ENCODE data around the gene PTPRG. TPM values are rescaled to one million over a fixed set of nuclear protein-coding genes. Genes with fewer than 3 reads are reported as not detected.

The PTPRG gene
- total RNA-seq, 1 donor from 2014 or later, result 11.1 TPM

- H3K4me3 ChIP-seq (ENCODE audit: low read depth, low read length), result no peak overlapping the region
- no peaks in the 10 kb centered on the region for H3K36me3 ChIP-seq (ENCODE audit: control insufficient read depth, insufficient read depth, low read length)
- FAIRE-seq, result no peak
- no peak for TF ChIP-seq CTCF (IDR thresholded peaks at IDR 0.05; ENCODE audit: insufficient read depth, low read length, severe bottlenecking)
- no peak for DNase-seq (ENCODE audit: low read depth)
- H3K27me3 ChIP-seq (ENCODE audit: control insufficient read depth, insufficient read depth, low read length), result no peaks in the 10 kb centered on the region
Observed at GRCh38 chr3:61769266-61769990, 208.1 kb downstream of the PTPRG start.

GRCh38 chr3:61771976-61772375 is 210.6 kb downstream of the PTPRG start:
- no peaks in the 10 kb centered on the region for H3K27me3 ChIP-seq (ENCODE audit: control insufficient read depth, insufficient read depth, low read length)
- H3K36me3 ChIP-seq (ENCODE audit: control insufficient read depth, insufficient read depth, low read length), result no peaks in the 10 kb centered on the region
- FAIRE-seq (no peak), DNase-seq (ENCODE audit: low read depth) (no peak)
- no peak for TF ChIP-seq CTCF (IDR thresholded peaks at IDR 0.05; ENCODE audit: insufficient read depth, low read length, severe bottlenecking)
- no peak overlapping the region for H3K4me3 ChIP-seq (ENCODE audit: low read depth, low read length)

GRCh38 chr3:61772456-61772855 is 211.1 kb downstream of the PTPRG start:
- FAIRE-seq, result no peak
- H3K36me3 ChIP-seq (ENCODE audit: control insufficient read depth, insufficient read depth, low read length), result no peaks in the 10 kb centered on the region
- TF ChIP-seq CTCF (IDR thresholded peaks at IDR 0.05; ENCODE audit: insufficient read depth, low read length, severe bottlenecking), result no peak
- H3K4me3 ChIP-seq (ENCODE audit: low read depth, low read length), result no peak overlapping the region
- no peak for DNase-seq (ENCODE audit: low read depth)
- H3K27me3 ChIP-seq (ENCODE audit: control insufficient read depth, insufficient read depth, low read length), result no peaks in the 10 kb centered on the region

- no peaks in the 10 kb centered on the region for H3K36me3 ChIP-seq (ENCODE audit: control insufficient read depth, insufficient read depth, low read length)
Observed at GRCh38 chr3:61774279-61774890, 213.0 kb downstream of the PTPRG start.

GRCh38 chr3:61776390-61776789 is 215.0 kb downstream of the PTPRG start:
- no peak for TF ChIP-seq CTCF (IDR thresholded peaks at IDR 0.05; ENCODE audit: insufficient read depth, low read length, severe bottlenecking)
- H3K4me3 ChIP-seq (ENCODE audit: low read depth, low read length), result no peak overlapping the region
- H3K27me3 ChIP-seq (ENCODE audit: control insufficient read depth, insufficient read depth, low read length), result no peaks in the 10 kb centered on the region
- H3K36me3 ChIP-seq (ENCODE audit: control insufficient read depth, insufficient read depth, low read length), result no peaks in the 10 kb centered on the region
- DNase-seq (ENCODE audit: low read depth) (no peak), FAIRE-seq (no peak)

More at GRCh38 chr3:61774279-61774890, 213.0 kb downstream of the PTPRG start:
- no peak for FAIRE-seq
- no peak for TF ChIP-seq CTCF (IDR thresholded peaks at IDR 0.05; ENCODE audit: insufficient read depth, low read length, severe bottlenecking)
- no peak overlapping the region for H3K4me3 ChIP-seq (ENCODE audit: low read depth, low read length)
- no peak for DNase-seq (ENCODE audit: low read depth)
- no peaks in the 10 kb centered on the region for H3K27me3 ChIP-seq (ENCODE audit: control insufficient read depth, insufficient read depth, low read length)
